ENCODE results near the gene UVRAG.

DNA sequence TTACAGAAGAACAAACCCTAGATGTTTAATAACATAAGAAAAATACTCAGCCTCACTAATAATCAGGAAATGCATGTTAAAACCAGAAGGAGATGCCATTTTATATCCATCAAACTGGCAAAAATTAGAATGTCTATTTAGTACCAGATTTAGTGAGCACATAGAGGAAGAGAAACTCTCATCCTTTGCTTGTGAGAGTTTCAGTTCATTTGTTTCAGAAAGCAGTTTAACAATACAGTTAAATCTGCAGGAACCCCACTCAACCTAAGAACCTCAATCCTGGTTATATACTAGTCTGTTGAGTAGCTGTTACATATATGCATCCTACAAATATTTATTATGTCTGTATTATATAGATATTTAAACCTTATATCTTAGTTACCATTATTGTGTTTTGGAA lies 218.7 kb downstream of the UVRAG start:
- no peak for TF ChIP-seq EZH2phosphoT487 (conservative IDR thresholded peaks at IDR 0.05; ENCODE audit: low read length)
- no peak for TF ChIP-seq CTCF (IDR thresholded peaks at IDR 0.05; ENCODE audit: insufficient read depth, low read length, poor library complexity, severe bottlenecking)
